Peyer's patch (tissue), 4 donors: ENCODE results near the gene LRRC34. TPM values are rescaled to one million over a fixed set of nuclear protein-coding genes. Genes with fewer than 3 reads are reported as not detected.

Source experiments
- DNase-seq, 3 donors: peaks; one replicate each; pipeline ENCODE4 v3.0.0-alpha.2; 2017 to 2019
- H3K27ac ChIP-seq, 4 donors: fragments of 200-600 bp; sonication (generic); one replicate each; pipeline ENCODE4 v1.5.1; 2016 to 2019
- H3K27me3 ChIP-seq, 2 donors: fragments of 200-600 bp; sonication (generic); one replicate each; pipeline ENCODE4 v1.5.1; 2019
- H3K36me3 ChIP-seq, 3 donors: fragments of 200-600 bp; sonication (generic); one replicate each; pipeline ENCODE4 v1.5.1; 2016 to 2019
- H3K4me1 ChIP-seq, 4 donors: fragments of 200-600 bp; sonication (generic); one replicate each; pipeline ENCODE4 v1.5.1; 2016 to 2019
- H3K4me3 ChIP-seq, 4 donors: fragments of 200-600 bp; sonication (generic); 1 replicate in 3 of 4; 2 replicates in 1 of 4; pipeline ENCODE4 v1.5.1; 2016 to 2019; ENCODE audit warnings: mild to moderate bottlenecking in 1 of 4
- H3K9me3 ChIP-seq, 4 donors: fragments of 200-600 bp; sonication (generic); one replicate each; pipeline ENCODE4 v1.5.1; 2016 to 2019; ENCODE audit warnings: mild to moderate bottlenecking in 1 of 4
- CTCF ChIP-seq, 6 experiments: fragments of 450-650 bp in 4 of 6; fragments of 200-600 bp in 2 of 6; sonication (generic) in 1 of 6; IDR thresholded peaks; one replicate each; pipeline ENCODE4 v1.5.1; 2017 to 2019; ENCODE audit warnings: antibody characterized with exemption in 6 of 6, mild to moderate bottlenecking in 3 of 6, moderate library complexity in 1 of 6
- POLR2A ChIP-seq, 2 donors: fragments of 450-650 bp; IDR thresholded peaks; one replicate each; pipeline ENCODE4 v1.5.1; 2017; ENCODE audit warnings: antibody characterized with exemption in 2 of 2, mild to moderate bottlenecking in 2 of 2, moderate library complexity in 2 of 2
- total RNA-seq, 4 donors: library from RNA; depleted of rRNA; stranded (reverse); fragments of >200 nt; gene quantifications; one replicate each; pipeline ENCODE4 v1.1.0, GENCODE V29; 2016

Gene LRRC34
- total RNA-seq, 4 donors from 2014 or later = 0.28 to 0.35 TPM; not detected in 2

- peaks cover 0 to 5% (median 0%) of the 10 kb centered on the region in 4 donors for H3K4me1 ChIP-seq
- no peaks in the 10 kb centered on the region for H3K9me3 ChIP-seq
- no peak for DNase-seq
- H3K4me3 ChIP-seq = no peak overlapping the region
- TF ChIP-seq CTCF (IDR thresholded peaks at IDR 0.05) (no peak), POLR2A (IDR thresholded peaks at IDR 0.05) (no peak)
- no peak overlapping the region for H3K27ac ChIP-seq
- no peaks in the 10 kb centered on the region for H3K27me3 ChIP-seq
- peaks cover 0 to 97% (median 0%) of the 10 kb centered on the region in 3 donors for H3K36me3 ChIP-seq
These were observed 31.4 kb downstream of the LRRC34 start for GRCh38 chr3:169781209-169781855.

GRCh38 chr3:169780742-169781141, 32.0 kb downstream of the LRRC34 start:
- TF ChIP-seq POLR2A (IDR thresholded peaks at IDR 0.05) = no peak
- TF ChIP-seq CTCF (IDR thresholded peaks at IDR 0.05) = no peak
- Histone ChIP-seq H3K4me1 (peaks cover 0 to 11% (median 0%) of the 10 kb centered on the region in 4 donors), H3K4me3 (no peak overlapping the region), H3K27ac (no peak overlapping the region), H3K9me3 (no peaks in the 10 kb centered on the region), H3K27me3 (no peaks in the 10 kb centered on the region), H3K36me3 (peaks cover 0 to 96% (median 0%) of the 10 kb centered on the region in 3 donors)
- DNase-seq = no peak

GRCh38 chr3:169777822-169778221, 34.9 kb downstream of the LRRC34 start:
- TF ChIP-seq POLR2A (IDR thresholded peaks at IDR 0.05) = no peak
- TF ChIP-seq CTCF (IDR thresholded peaks at IDR 0.05) = no peak
- peaks cover 0 to 29% (median 4%) of the 10 kb centered on the region in 4 donors for H3K4me1 ChIP-seq
- H3K36me3 ChIP-seq = peaks cover 0 to 78% (median 0%) of the 10 kb centered on the region in 3 donors

GRCh38 chr3:169774186-169774585, 38.5 kb downstream of the LRRC34 start:
- DNase-seq = no peak
- H3K36me3 ChIP-seq = peaks cover 0 to 42% (median 0%) of the 10 kb centered on the region in 3 donors
- H3K27me3 ChIP-seq = no peaks in the 10 kb centered on the region
- peak overlapping the region in 3 of 4 donors; percentile 77 to 85 (median 77) for H3K4me3 ChIP-seq
- no peaks in the 10 kb centered on the region for H3K9me3 ChIP-seq
- TF ChIP-seq POLR2A (IDR thresholded peaks at IDR 0.05) (no peak), CTCF (IDR thresholded peaks at IDR 0.05) (no peak)
- H3K4me1 ChIP-seq = peaks cover 0 to 29% (median 6%) of the 10 kb centered on the region in 4 donors
- peak overlapping the region in 2 of 4 donors; percentile 97 to 98 for H3K27ac ChIP-seq

More at GRCh38 chr3:169777822-169778221, 34.9 kb downstream of the LRRC34 start:
- H3K9me3 ChIP-seq = no peaks in the 10 kb centered on the region
- H3K4me3 ChIP-seq = no peak overlapping the region
- no peak overlapping the region for H3K27ac ChIP-seq
- DNase-seq = no peak
- H3K27me3 ChIP-seq = no peaks in the 10 kb centered on the region

- TF ChIP-seq POLR2A (IDR thresholded peaks at IDR 0.05) (peak; percentile 98 to 99), CTCF (IDR thresholded peaks at IDR 0.05) (peak in 4 of 6 experiments; percentile 10 to 36 (median 28))
- H3K9me3 ChIP-seq = no peaks in the 10 kb centered on the region
- no peaks in the 10 kb centered on the region for H3K27me3 ChIP-seq
- H3K27ac ChIP-seq = peak within 1 kb of the TSS; percentile 97 to 99 (median 98)
- H3K36me3 ChIP-seq = peaks cover 0 to 33% (median 0%) of the 10 kb centered on the region in 3 donors
- peak within 1 kb of the TSS; percentile 75 to 85 (median 77) for H3K4me3 ChIP-seq
- peak; percentile 95 to 98 (median 96) for DNase-seq
- H3K4me1 ChIP-seq = peaks cover 0 to 29% (median 6%) of the 10 kb centered on the region in 4 donors
These were observed 39.5 kb downstream of the LRRC34 start, which contains the start of gene MYNN for GRCh38 chr3:169772897-169773816. TSS of gene MYNN (plus strand) at chr3:169773396. CDS start at chr3:169774296, 900 bp downstream.
